Measurements from ENCODE around the gene ETNK1. TPM values are rescaled to one million over a fixed set of nuclear protein-coding genes. Genes with fewer than 3 reads are reported as not detected.

Gene ETNK1
- polyA plus RNA-seq, 1 of the 3 experiments (the other 2 are of a cell fraction), result 7.9 TPM

- no peaks in the 10 kb centered on the region for H4K20me1 ChIP-seq (ENCODE audit: insufficient read depth)
- no peaks in the 10 kb centered on the region for H3K27me3 ChIP-seq (ENCODE audit: insufficient read depth)
- DNase-seq, result peak; percentile 10
- H3K9me3 ChIP-seq, result no peaks in the 10 kb centered on the region
- peaks cover 0 to 6% of the 10 kb centered on the region in 2 experiments; a peak in 2 of 4 replicates for H3K4me1 ChIP-seq (ENCODE audit: control insufficient read depth in 1 of 2, insufficient read depth in 2 of 2, low read depth in 1 of 2, low read length in 1 of 2)
- H3K36me3 ChIP-seq (replicated peaks in 1 of 2; ENCODE audit: control insufficient read depth in 1 of 2, insufficient read depth in 2 of 2, low read length in 1 of 2), result peaks cover 26 to 41% of the 10 kb centered on the region in 2 experiments
- no peak for TF ChIP-seq FOXJ3 (CRISPR knock-in tag; IDR thresholded peaks at IDR 0.05)
- no peak for TF ChIP-seq EZH2phosphoT487 (IDR thresholded peaks at IDR 0.05; ENCODE audit: borderline replicate concordance, low read depth)
- TF ChIP-seq RAD21 (IDR thresholded peaks at IDR 0.05; ENCODE audit: low read length), result peak; percentile 60
- TF ChIP-seq ELF1 (IDR thresholded peaks at IDR 0.05), result no peak
- TF ChIP-seq SMC3 (IDR thresholded peaks at IDR 0.05; ENCODE audit: low read depth, low read length), result peak; percentile 7; the same call in 1 of the 2 replicates
- TF ChIP-seq ZBTB33 (IDR thresholded peaks at IDR 0.05; ENCODE audit: borderline replicate concordance, low read depth), result no peak
- TF ChIP-seq CTCF (IDR thresholded peaks at IDR 0.05), result peak; percentile 82
- no peak for TF ChIP-seq SIN3A (IDR thresholded peaks at IDR 0.05; ENCODE audit: borderline replicate concordance, low read depth, low read length)
- no peak for TF ChIP-seq CHD2 (IDR thresholded peaks at IDR 0.05; ENCODE audit: low read length, partially characterized antibody)
- no peak for TF ChIP-seq TAF1 (IDR thresholded peaks at IDR 0.05; ENCODE audit: borderline replicate concordance, low read depth, low read length)
- TF ChIP-seq GABPA (IDR thresholded peaks at IDR 0.05; ENCODE audit: low read depth), result no peak
- no peaks in the 10 kb centered on the region for H3K79me2 ChIP-seq (ENCODE audit: insufficient read depth)
- no peak overlapping the region; a peak in 1 of 4 replicates for H3K4me3 ChIP-seq (ENCODE audit: low read depth in 2 of 2, low read length in 1 of 2)
- CTCF ChIA-PET, result interaction anchor here (0.6 to 2.3 kb wide), 16 partner anchors 10 to 848 kb away, joined by 3 to 19 read pairs (median 4); no protein-coding TSS in a partner anchor
- H3F3A ChIP-seq (replicated peaks; ENCODE audit: insufficient read depth), result peaks cover 19% of the 10 kb centered on the region
- H3K9ac ChIP-seq, result no peak overlapping the region
- WGBS (ENCODE audit: low lambda C conversion rate), result 66% methylated on average over 5 of the region's 5 CpGs
- H3K27ac ChIP-seq (ENCODE audit: low read depth in 2 of 2, low read length in 1 of 2), result no peak overlapping the region
- H2AFZ ChIP-seq (ENCODE audit: low read depth), result no peak overlapping the region
- no peaks in the 10 kb centered on the region for H3K9me2 ChIP-seq
- POLR2A ChIA-PET, result no interaction called here
- no peak overlapping the region for H3K4me2 ChIP-seq
Measured at GRCh38 chr12:22684140-22685118, 59.5 kb downstream of the ETNK1 start.

- TF ChIP-seq TAF1 (IDR thresholded peaks at IDR 0.05; ENCODE audit: borderline replicate concordance, low read depth, low read length) (no peak), NRF1 (IDR thresholded peaks at IDR 0.05; ENCODE audit: low read depth, low read length) (no peak), ZBTB33 (IDR thresholded peaks at IDR 0.05; ENCODE audit: borderline replicate concordance, low read depth) (no peak), RCOR1 (IDR thresholded peaks at IDR 0.05; ENCODE audit: low read length) (no peak), TEAD4 (IDR thresholded peaks at IDR 0.05; ENCODE audit: borderline replicate concordance, insufficient read depth) (no peak), SIN3A (IDR thresholded peaks at IDR 0.05; ENCODE audit: borderline replicate concordance, low read depth, low read length) (no peak), NFIC (IDR thresholded peaks at IDR 0.05; ENCODE audit: borderline replicate concordance) (no peak), CTCF (IDR thresholded peaks at IDR 0.05) (no peak)
Measured at GRCh38 chr12:22686193-22686592, 61.2 kb downstream of the ETNK1 start.

More at GRCh38 chr12:22686193-22686592, 61.2 kb downstream of the ETNK1 start:
- H3K79me2 ChIP-seq (ENCODE audit: insufficient read depth), result no peaks in the 10 kb centered on the region
- POLR2A ChIA-PET, result no interaction called here
- CTCF ChIA-PET, result interaction anchor here (1.5 kb wide), 1 partner anchor 412 kb away, joined by 3 read pairs; no protein-coding TSS in a partner anchor
- H3K4me3 ChIP-seq (ENCODE audit: low read depth in 2 of 2, low read length in 1 of 2), result no peak overlapping the region
- no peak for DNase-seq
- H3K27me3 ChIP-seq (ENCODE audit: insufficient read depth), result no peaks in the 10 kb centered on the region
- no peak overlapping the region for H3K27ac ChIP-seq (ENCODE audit: low read depth in 2 of 2, low read length in 1 of 2)
- H3K9me2 ChIP-seq, result no peaks in the 10 kb centered on the region
- no peak overlapping the region for H2AFZ ChIP-seq (ENCODE audit: low read depth)
- peaks cover 19% of the 10 kb centered on the region for H3F3A ChIP-seq (replicated peaks; ENCODE audit: insufficient read depth)
- no peak overlapping the region for H3K9ac ChIP-seq
- peaks cover 26 to 36% of the 10 kb centered on the region in 2 experiments for H3K36me3 ChIP-seq (replicated peaks in 1 of 2; ENCODE audit: control insufficient read depth in 1 of 2, insufficient read depth in 2 of 2, low read length in 1 of 2)
- H3K4me2 ChIP-seq, result no peak overlapping the region
- no peaks in the 10 kb centered on the region for H3K9me3 ChIP-seq
- H3K4me1 ChIP-seq (ENCODE audit: control insufficient read depth in 1 of 2, insufficient read depth in 2 of 2, low read depth in 1 of 2, low read length in 1 of 2), result peaks cover 0 to 6% of the 10 kb centered on the region in 2 experiments; a peak in 2 of 4 replicates
- H4K20me1 ChIP-seq (ENCODE audit: insufficient read depth), result no peaks in the 10 kb centered on the region
- 91% methylated on average over 1 of the region's 1 CpG for WGBS (ENCODE audit: low lambda C conversion rate)

Measured in SK-N-SH (cell line).